HG03060 (cell line): ENCODE results near the gene C1orf21.

Source experiments
- ATAC-seq: cut with Tn5 transposase; IDR thresholded peaks from one replicate; pipeline ENCODE4 v1.9.1; 2021; ENCODE audit warnings: low read depth, moderate number of reproducible peaks; ENCODE audit not compliant: unreplicated experiment

The C1orf21 gene

DNA sequence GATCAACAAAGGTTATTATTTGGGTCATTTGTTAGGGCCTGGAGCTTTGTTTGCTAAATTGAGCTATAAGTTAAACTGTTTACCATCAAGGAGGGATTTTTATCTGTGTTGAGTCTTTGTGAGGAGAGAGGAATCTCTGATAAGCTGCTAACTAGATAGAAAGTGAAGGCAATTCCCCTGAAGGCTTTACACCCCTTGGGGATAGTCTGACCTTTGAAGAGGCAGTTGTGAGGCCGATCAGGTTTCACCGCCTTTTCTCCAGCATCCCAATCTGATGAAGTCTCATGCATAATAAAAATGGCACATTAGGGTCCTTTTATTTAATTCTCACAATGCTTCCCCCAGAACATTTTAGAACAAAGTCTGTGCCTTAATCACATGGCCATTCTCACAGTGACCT, 21.8 kb downstream of the C1orf21 start:
- ATAC-seq: no peak

DNA sequence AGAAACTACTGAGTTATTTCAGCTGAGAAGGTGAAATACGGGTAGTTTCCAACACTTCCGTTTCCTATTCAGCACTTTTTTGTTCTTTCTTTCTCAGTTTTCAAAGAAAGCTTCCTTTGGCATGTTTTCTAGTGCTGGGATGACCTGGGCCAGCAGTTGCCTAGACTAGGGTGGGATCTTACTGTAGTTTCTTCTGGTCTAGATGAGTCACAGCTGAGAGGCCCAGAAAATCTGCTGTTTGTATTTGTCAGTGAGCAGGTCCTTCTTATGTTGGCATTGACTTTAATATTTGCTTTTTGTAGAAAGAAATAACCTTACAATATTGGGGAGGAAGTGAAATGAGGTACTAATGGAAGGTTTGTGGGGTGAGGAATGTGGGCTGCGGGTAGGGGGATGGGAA, 22.2 kb downstream of the C1orf21 start:
- no peak for ATAC-seq

GRCh38 chr1:184412472-184412871, 25.6 kb downstream of the C1orf21 start:
- ATAC-seq: no peak

DNA sequence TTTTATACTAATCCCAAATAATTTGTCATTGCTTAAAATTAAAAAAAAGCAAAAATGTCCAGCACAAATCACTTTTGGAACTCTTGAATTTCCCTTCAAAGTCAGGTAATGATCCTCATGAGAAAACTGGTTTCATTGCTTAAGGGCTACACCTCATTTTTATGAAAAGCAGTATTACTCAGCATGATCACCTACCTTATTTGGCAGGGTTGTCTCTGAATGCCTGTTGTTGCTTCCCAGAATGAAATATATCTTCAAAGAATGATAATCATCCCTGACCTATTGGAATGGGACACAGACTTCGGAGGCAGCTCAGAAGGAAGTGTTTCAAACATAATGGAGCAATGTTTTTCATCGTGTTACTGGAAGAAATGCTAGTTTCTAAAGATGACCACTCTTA, 29.7 kb downstream of the C1orf21 start:
- ATAC-seq: no peak

DNA sequence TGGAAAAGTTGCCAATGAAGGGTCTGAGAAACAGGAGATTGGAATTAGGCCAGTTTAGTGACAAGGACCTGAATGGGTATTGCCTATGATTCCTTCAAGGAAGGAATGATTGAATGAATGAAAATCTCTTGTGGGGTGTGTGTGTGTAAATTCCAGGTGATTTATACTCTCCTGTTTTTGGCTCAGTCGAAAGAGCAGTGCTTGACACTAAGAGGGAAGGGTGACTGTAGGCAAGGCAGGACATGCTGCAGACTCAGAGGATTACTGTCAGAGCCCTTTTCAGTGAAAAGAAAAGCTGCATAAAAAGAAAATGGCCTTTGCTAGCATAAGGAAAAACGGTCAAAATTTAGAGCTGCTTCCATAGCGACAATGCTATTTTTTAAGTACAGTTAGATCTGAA, 30.1 kb downstream of the C1orf21 start:
- ATAC-seq: no peak

GRCh38 chr1:184417916-184418315, 31.1 kb downstream of the C1orf21 start:
- no peak for ATAC-seq

DNA sequence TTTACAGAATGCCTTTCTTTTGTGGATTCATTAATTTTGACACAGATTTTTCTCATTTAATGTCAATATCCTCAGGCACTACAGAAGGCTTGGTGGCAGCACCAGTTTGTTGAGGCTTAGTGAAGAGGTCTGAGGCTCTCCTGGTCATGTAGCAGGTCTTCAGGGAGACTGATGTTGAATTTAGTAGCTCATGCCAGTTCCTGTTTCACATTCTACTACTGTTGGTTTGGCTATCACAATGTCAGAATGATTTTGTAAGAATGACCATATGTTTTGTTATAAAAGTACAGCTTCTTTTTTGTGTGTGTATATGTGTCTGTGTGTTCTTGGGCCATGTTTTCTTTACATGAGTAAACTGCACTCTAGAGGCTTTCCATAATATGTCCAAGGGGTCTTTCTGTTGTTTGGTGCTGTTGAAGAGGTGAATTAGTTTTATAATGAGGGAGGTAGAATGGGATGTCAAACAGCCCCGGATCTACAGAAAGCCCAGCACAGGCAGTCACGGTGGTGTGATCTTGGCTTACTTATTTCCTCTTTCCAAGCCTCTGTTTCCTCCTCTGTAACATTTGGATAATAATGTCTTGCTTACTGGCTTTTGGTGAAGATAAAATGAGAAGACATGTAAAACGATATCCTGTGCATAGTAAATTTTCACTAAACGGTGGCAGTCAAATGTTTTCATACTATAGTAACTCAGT, 32.0 kb downstream of the C1orf21 start:
- no peak for ATAC-seq

- no peak for ATAC-seq
Measured at GRCh38 chr1:184419350-184420161, 32.7 kb downstream of the C1orf21 start.

- ATAC-seq: no peak
Measured at GRCh38 chr1:184422490-184423233, 35.8 kb downstream of the C1orf21 start.

- no peak for ATAC-seq
Measured at GRCh38 chr1:184423649-184424048, 36.8 kb downstream of the C1orf21 start.

GRCh38 chr1:184424157-184424556, 37.3 kb downstream of the C1orf21 start:
- no peak for ATAC-seq

GRCh38 chr1:184424945-184425344, 38.1 kb downstream of the C1orf21 start:
- ATAC-seq: no peak

GRCh38 chr1:184425449-184426277, 38.8 kb downstream of the C1orf21 start:
- no peak for ATAC-seq

DNA sequence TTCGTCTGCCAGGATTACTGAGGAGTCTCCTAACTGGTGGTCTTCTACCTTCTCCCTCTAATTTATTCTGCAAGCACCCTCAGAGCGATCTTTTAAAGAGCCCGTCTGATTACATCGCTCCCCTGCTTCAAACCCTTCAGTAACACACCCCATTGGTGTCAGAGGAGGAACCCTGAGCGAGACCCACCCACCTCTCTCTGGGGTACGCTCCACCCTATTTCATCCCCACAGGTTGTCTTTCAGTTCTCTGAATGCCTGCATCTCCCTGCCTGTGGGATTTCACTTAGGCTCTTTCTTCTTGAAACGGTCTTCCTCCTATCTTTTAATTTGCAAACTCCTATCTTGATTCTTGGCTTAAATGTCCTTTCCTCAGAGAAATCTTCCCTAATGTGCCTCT, 39.4 kb downstream of the C1orf21 start:
- ATAC-seq: no peak

- ATAC-seq: no peak
Measured at GRCh38 chr1:184427722-184428121, 40.9 kb downstream of the C1orf21 start.

DNA sequence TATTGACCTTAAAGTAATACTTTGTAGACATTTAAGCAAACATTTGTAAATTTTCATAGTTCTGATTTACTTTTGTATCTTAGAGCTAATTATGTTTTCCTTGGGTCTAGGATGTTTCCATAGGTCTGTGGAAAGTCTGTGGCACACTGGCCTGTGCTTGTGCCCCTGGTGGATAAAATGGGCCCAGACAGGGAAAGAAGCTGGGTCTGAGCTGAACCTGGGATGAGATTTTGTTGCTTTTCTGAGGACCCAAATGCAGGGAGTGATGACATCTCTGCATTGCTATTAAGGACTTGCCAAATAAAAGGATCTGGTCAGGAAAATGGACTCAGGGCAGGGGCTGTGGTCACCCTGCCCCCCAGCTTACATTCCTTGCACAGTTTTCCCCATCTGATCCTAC, 41.8 kb downstream of the C1orf21 start:
- no peak for ATAC-seq

GRCh38 chr1:184429335-184429734, 42.5 kb downstream of the C1orf21 start:
- no peak for ATAC-seq

DNA sequence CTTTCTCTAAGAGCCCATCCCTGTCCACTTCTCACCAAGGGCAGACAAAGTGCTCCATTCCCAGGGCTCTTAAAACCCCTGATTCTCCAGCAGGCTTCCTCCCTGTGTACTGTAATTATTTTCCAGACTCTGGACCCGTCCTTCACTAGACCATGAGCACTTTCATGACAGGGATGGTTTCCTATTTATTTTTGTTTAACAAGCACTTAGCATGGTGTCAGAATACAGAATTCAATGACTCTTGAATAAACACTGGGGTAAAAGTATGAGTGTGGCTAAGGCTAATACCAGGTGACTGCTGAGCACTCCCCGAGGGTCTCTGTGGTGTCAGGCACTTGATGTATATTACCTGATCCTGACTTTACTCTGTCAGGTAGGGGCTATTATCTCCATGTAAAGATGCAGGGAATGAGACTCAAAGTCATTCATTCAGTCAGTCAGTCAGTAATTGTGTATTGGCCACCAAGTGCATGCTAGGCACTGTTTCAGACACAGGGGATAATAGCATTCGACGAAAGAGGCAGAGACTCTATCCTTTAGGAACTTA, 47.2 kb downstream of the C1orf21 start:
- no peak for ATAC-seq

GRCh38 chr1:184437291-184437690, 50.5 kb downstream of the C1orf21 start:
- ATAC-seq: no peak

- no peak for ATAC-seq
Measured at GRCh38 chr1:184438363-184438762, 51.5 kb downstream of the C1orf21 start.
